GM19025 (cell line): ENCODE results near the gene SNX7.

ENCODE experiments used
- ATAC-seq: cut with Tn5 transposase; IDR thresholded peaks from one replicate; pipeline ENCODE4 v1.9.1; 2021; ENCODE audit warnings: mild to moderate bottlenecking, low read depth, moderate library complexity; ENCODE audit not compliant: unreplicated experiment

The SNX7 gene

GRCh38 chr1:98661544-98662355 is at the start of gene SNX7:
Gene SNX7 (plus strand): TSS chr1:98661721. CDS start chr1:98661732, 11 bp downstream.
- ATAC-seq = peak; percentile 93

- no peak for ATAC-seq
Observed at GRCh38 chr1:98637316-98637715, 24.2 kb upstream of the SNX7 start.

- ATAC-seq = no peak
Observed at GRCh38 chr1:98638185-98638584, 23.3 kb upstream of the SNX7 start.

GRCh38 chr1:98644510-98644909 is 17.0 kb upstream of the SNX7 start:
- ATAC-seq = no peak

GRCh38 chr1:98651116-98651632 is 10.3 kb upstream of the SNX7 start:
- no peak for ATAC-seq

GRCh38 chr1:98653123-98653522 is 8.4 kb upstream of the SNX7 start:
- no peak for ATAC-seq

GRCh38 chr1:98659879-98660278 is 1.6 kb upstream of the SNX7 start:
- ATAC-seq = no peak

- ATAC-seq = no peak
Observed at GRCh38 chr1:98660940-98661543, 479 bp upstream of the SNX7 start.

- no peak for ATAC-seq
Observed at GRCh38 chr1:98662356-98662670, 792 bp downstream of the SNX7 start.

GRCh38 chr1:98668733-98669132 is 7.2 kb downstream of the SNX7 start:
- ATAC-seq = no peak

- ATAC-seq = no peak
Observed at GRCh38 chr1:98669355-98670296, 8.1 kb downstream of the SNX7 start.

GRCh38 chr1:98672189-98672588 is 10.7 kb downstream of the SNX7 start:
- ATAC-seq = no peak

- no peak for ATAC-seq
Observed at GRCh38 chr1:98674075-98674781, 12.7 kb downstream of the SNX7 start.

- ATAC-seq = no peak
Observed at GRCh38 chr1:98675282-98675681, 13.8 kb downstream of the SNX7 start.

GRCh38 chr1:98677288-98677687 is 15.8 kb downstream of the SNX7 start:
- ATAC-seq = no peak

- no peak for ATAC-seq
Observed at GRCh38 chr1:98681812-98682211, 20.3 kb downstream of the SNX7 start.

- peak; percentile 93 for ATAC-seq
Observed at GRCh38 chr1:98688110-98688739, 26.7 kb downstream of the SNX7 start.

- ATAC-seq = no peak
Observed at GRCh38 chr1:98690576-98690975, 29.1 kb downstream of the SNX7 start.

- no peak for ATAC-seq
Observed at GRCh38 chr1:98692482-98692881, 31.0 kb downstream of the SNX7 start.

GRCh38 chr1:98693385-98693784 is 31.9 kb downstream of the SNX7 start:
- no peak for ATAC-seq
